Common myeloid progenitor, CD34-positive (primary cell): ENCODE measurements around the gene NPNT.

Experiments used
- CTCF ChIA-PET: fragments of 350-600 bp; sonication (Branson Sonifier 250); formaldehyde crosslinking; loops from one replicate; lab custom pipeline; 2021; ENCODE audit warnings: antibody characterized with exemption; lab: Charles Lee
- POLR2A ChIA-PET: fragments of 350-600 bp; sonication (Branson Sonifier 250); formaldehyde crosslinking; loops from one replicate; lab custom pipeline; 2021; ENCODE audit warnings: antibody characterized with exemption; lab: Charles Lee
- DNase-seq, 3 donors: peaks; one replicate each; pipeline versions ENCODE4 v3.0.0 to v3.0.0-alpha.2; 2013
- H3K27ac ChIP-seq, 2 experiments: 1 replicate in 1 of 2; 2 replicates in 1 of 2; pipeline ENCODE4 v1.7.0; 2013; ENCODE audit warnings: inconsistent platforms in 2 of 2, low read length in 2 of 2, mild to moderate bottlenecking in 2 of 2, low read depth in 1 of 2, moderate library complexity in 1 of 2; ENCODE audit not compliant: severe bottlenecking in 2 of 2, insufficient read depth in 1 of 2, poor library complexity in 1 of 2
- H3K27me3 ChIP-seq, 5 experiments: replicated peaks in 2 of 5; 1 replicate in 3 of 5; 2 replicates in 2 of 5; pipeline versions ENCODE4 v1.6.1 to v1.7.0; 2013; ENCODE audit warnings: low read length in 4 of 5, mild to moderate bottlenecking in 2 of 5, moderate library complexity in 2 of 5, inconsistent platforms in 1 of 5; ENCODE audit not compliant: insufficient read depth in 5 of 5, control insufficient read depth in 4 of 5
- H3K36me3 ChIP-seq, 4 experiments: 1 replicate in 2 of 4; 2 replicates in 2 of 4; pipeline versions ENCODE4 v1.6.1 to v1.7.0; 2013; ENCODE audit warnings: low read length in 3 of 4, control low read depth in 1 of 4, mild to moderate bottlenecking in 1 of 4; ENCODE audit not compliant: control insufficient read depth in 4 of 4, insufficient read depth in 4 of 4
- H3K4me1 ChIP-seq, 4 experiments: 1 replicate in 3 of 4; 2 replicates in 1 of 4; pipeline versions ENCODE4 v1.6.1 to v1.7.1; 2013; ENCODE audit warnings: low read length in 3 of 4, mild to moderate bottlenecking in 3 of 4, control low read depth in 1 of 4, inconsistent platforms in 1 of 4, moderate library complexity in 1 of 4; ENCODE audit not compliant: control insufficient read depth in 4 of 4, insufficient read depth in 4 of 4; ENCODE audit errors: control extremely low read depth in 1 of 4
- H3K4me3 ChIP-seq, 7 experiments: 1 replicate in 4 of 7; 2 replicates in 3 of 7; pipeline versions ENCODE4 v1.5.1 to v1.7.0; 2013; ENCODE audit warnings: mild to moderate bottlenecking in 7 of 7, low read length in 6 of 7, moderate library complexity in 6 of 7, inconsistent platforms in 2 of 7, low read depth in 2 of 7, control low read depth in 1 of 7; ENCODE audit not compliant: insufficient read depth in 4 of 7, control insufficient read depth in 1 of 7; ENCODE audit errors: extremely low read depth in 1 of 7
- H3K9me3 ChIP-seq, 5 experiments: 1 replicate in 4 of 5; 2 replicates in 1 of 5; pipeline versions ENCODE4 v1.6.1 to v1.7.1; 2013; ENCODE audit warnings: low read length in 4 of 5, mild to moderate bottlenecking in 2 of 5, inconsistent platforms in 1 of 5, low read depth in 1 of 5, moderate library complexity in 1 of 5; ENCODE audit not compliant: control insufficient read depth in 4 of 5, insufficient read depth in 2 of 5; ENCODE audit errors: control extremely low read depth in 1 of 5
- WGBS: methylation state at CpG from one replicate; pipeline ENCODE4 v1.1.5; 2013; ENCODE audit not compliant: insufficient coverage; 5-methylcytosine and 5-hydroxymethylcytosine counted together

NPNT gene

DNA sequence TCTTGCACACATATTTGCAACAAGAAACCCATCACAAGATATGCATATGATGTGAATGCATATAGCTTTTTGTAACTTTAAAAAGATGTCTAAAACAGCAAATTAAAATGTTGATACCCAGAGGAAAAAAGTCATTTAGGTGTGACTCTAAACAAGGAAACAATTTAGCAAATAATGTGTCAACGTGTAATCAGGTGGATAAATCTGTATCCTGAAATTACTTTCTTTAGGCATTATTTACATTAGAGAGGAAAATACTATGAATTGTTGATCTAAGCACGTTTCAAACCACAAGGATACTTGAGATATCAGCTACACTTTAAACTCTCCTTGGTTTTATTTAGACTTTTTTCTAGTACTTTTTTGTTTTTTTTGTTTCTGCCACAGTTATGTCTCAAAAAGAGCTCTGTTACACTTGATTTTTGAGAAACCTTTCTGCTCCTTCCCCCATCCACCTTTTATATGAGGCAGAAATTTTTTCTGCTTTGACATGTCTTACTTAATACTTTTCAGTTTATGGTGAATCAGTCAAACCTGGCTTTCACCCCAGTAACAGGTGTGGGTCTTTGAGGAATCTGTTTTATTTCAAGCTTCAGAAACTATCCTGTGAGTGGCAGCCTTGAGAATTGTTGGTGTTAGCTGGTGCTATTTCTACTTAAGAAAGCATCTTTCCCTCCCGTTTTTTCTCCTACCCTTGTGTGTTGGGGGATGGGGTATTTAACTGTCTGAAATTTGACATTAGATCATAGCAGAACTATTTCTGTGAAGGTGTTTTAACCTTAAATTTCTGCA, 1.9 kb downstream of the NPNT start:
- ChIA-PET CTCF (no interaction called here), POLR2A (no interaction called here)
- Histone ChIP-seq H3K27ac (no peak overlapping the region), H3K27me3 (peaks cover 14 to 94% (median 54%) of the 10 kb centered on the region in 5 experiments), H3K4me3 (no peak overlapping the region), H3K36me3 (no peaks in the 10 kb centered on the region), H3K9me3 (peaks cover 0 to 2% (median 0%) of the 10 kb centered on the region in 5 experiments), H3K4me1 (peaks cover 0 to 22% (median 19%) of the 10 kb centered on the region in 4 experiments)
- DNase-seq, result peak in 1 of 3 donors; percentile 3
- no CpG with 5 or more reads among the region's 3 CpGs for WGBS

DNA sequence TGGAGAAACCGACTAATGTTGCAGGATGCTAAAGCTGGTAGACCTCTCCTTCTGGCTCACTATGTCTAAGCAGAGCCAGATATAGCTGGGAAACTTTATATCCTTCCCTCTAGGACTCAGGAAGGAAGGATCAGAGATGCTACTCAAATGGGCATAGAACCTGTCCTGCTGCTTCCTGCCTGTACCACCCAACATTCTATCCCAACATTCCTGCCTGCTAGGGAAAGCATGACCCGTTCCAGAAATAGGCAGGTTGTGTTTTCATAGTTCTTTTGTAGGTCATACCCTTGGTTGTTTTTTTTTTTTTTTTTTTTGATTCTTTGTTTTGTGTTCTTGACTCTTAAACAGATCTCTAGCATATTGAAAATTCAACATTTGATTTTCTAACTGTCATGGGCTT, 5.3 kb downstream of the NPNT start:
- no peak for DNase-seq
- ChIA-PET CTCF (no interaction called here), POLR2A (no interaction called here)
- no CpG with 5 or more reads among the region's 2 CpGs for WGBS
- peaks cover 0 to 12% (median 11%) of the 10 kb centered on the region in 4 experiments for H3K4me1 ChIP-seq
- H3K27ac ChIP-seq, result no peak overlapping the region
- H3K4me3 ChIP-seq, result no peak overlapping the region
- no peaks in the 10 kb centered on the region for H3K36me3 ChIP-seq
- H3K27me3 ChIP-seq, result peaks cover 6 to 74% (median 32%) of the 10 kb centered on the region in 5 experiments
- H3K9me3 ChIP-seq, result peaks cover 0 to 2% (median 0%) of the 10 kb centered on the region in 5 experiments

DNA sequence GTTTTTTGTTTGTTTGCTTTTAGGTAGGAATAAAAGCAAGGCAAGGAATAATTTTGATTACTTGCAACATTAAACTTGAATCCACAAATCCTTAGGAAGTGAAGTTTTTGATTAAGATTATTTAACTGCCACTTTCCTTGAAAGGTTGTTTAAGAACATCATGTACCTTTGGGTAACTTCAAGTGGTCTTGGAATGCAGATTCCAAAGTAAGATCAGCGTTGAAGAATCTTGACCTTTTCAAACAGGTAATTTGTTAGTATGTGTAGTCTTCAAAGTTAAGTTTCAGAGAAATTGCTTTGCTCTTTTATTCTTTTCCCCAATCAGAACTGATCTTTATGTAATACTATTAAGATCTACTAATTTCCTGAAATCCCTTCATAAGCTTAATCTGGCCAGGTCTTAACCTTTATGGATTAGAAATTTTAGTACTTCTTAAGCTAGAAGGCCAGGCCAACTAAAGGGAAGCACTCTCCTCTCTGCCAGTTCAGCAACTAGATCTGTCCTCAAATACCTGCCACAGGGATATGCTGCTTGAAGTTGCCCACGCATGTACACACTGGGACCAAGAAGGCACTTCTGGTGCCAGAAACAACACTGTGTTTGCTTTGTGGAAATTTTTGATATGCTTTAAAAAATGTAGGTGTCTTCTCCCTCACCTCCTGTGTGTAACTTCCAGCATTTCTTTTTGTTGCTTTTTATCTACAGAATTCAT, 7.4 kb downstream of the NPNT start:
- H3K4me1 ChIP-seq, result no peaks in the 10 kb centered on the region
- ChIA-PET CTCF (no interaction called here), POLR2A (no interaction called here)
- H3K36me3 ChIP-seq, result no peaks in the 10 kb centered on the region
- WGBS, result no CpG with 5 or more reads among the region's 2 CpGs
- H3K9me3 ChIP-seq, result peaks cover 0 to 2% (median 0%) of the 10 kb centered on the region in 5 experiments
- peaks cover 2 to 52% (median 19%) of the 10 kb centered on the region in 5 experiments for H3K27me3 ChIP-seq
- no peak for DNase-seq
- no peak overlapping the region for H3K27ac ChIP-seq
- no peak overlapping the region for H3K4me3 ChIP-seq

GRCh38 chr4:105909787-105910281, 14.6 kb downstream of the NPNT start:
- H3K4me1 ChIP-seq, result no peaks in the 10 kb centered on the region
- WGBS, result 75% methylated on average over 1 of the region's 2 CpGs
- POLR2A ChIA-PET, result no interaction called here
- DNase-seq, result no peak
- CTCF ChIA-PET, result no interaction called here
- H3K27me3 ChIP-seq, result peaks cover 0 to 6% (median under 1%) of the 10 kb centered on the region in 5 experiments
- H3K27ac ChIP-seq, result no peak overlapping the region
- no peaks in the 10 kb centered on the region for H3K36me3 ChIP-seq
- H3K4me3 ChIP-seq, result no peak overlapping the region
- no peaks in the 10 kb centered on the region for H3K9me3 ChIP-seq

- Histone ChIP-seq H3K27me3 (peaks cover 0 to 6% (median 0%) of the 10 kb centered on the region in 5 experiments), H3K9me3 (no peaks in the 10 kb centered on the region), H3K4me1 (no peaks in the 10 kb centered on the region), H3K4me3 (no peak overlapping the region), H3K36me3 (no peaks in the 10 kb centered on the region), H3K27ac (no peak overlapping the region)
- DNase-seq, result no peak
- CTCF ChIA-PET, result no interaction called here
- POLR2A ChIA-PET, result no interaction called here
Measured at GRCh38 chr4:105911426-105911825, 16.2 kb downstream of the NPNT start.

- Histone ChIP-seq H3K36me3 (no peaks in the 10 kb centered on the region), H3K27me3 (peaks cover 0 to 6% (median 0%) of the 10 kb centered on the region in 5 experiments), H3K27ac (no peak overlapping the region), H3K9me3 (no peaks in the 10 kb centered on the region), H3K4me1 (no peaks in the 10 kb centered on the region), H3K4me3 (no peak overlapping the region)
- WGBS, result no CpG with 5 or more reads among the region's 6 CpGs
- POLR2A ChIA-PET, result no interaction called here
- CTCF ChIA-PET, result no interaction called here
- DNase-seq, result no peak
Measured at GRCh38 chr4:105912633-105913032, 17.4 kb downstream of the NPNT start.

- H3K36me3 ChIP-seq, result no peaks in the 10 kb centered on the region
- DNase-seq, result no peak
- no peak overlapping the region for H3K27ac ChIP-seq
- H3K4me1 ChIP-seq, result no peaks in the 10 kb centered on the region
- H3K4me3 ChIP-seq, result no peak overlapping the region
- 90% methylated on average over 3 of the region's 3 CpGs for WGBS
- CTCF ChIA-PET, result no interaction called here
- no peaks in the 10 kb centered on the region for H3K27me3 ChIP-seq
- POLR2A ChIA-PET, result no interaction called here
- H3K9me3 ChIP-seq, result no peaks in the 10 kb centered on the region
Measured at GRCh38 chr4:105917171-105917685, 22.0 kb downstream of the NPNT start.
